Globus pallidus (tissue), 1 donor: ENCODE data around the gene TLX2.
"Not testable (repeated sequence)": the region's sequence is repeated elsewhere in the genome, so short reads cannot be mapped to it uniquely, and the experiment has no call there.

ENCODE experiments used
- DNase-seq: peaks from one replicate; pipeline ENCODE4 v3.0.0-alpha.2; 2015; ENCODE audit warnings: low spot score

TLX2 gene

GRCh38 chr2:74514368-74515270, at the start of gene TLX2:
Gene TLX2, plus strand, starts transcription at chr2:74514450. Its CDS starts 357 bp downstream, at chr2:74514807.
- no peak for DNase-seq

DNA sequence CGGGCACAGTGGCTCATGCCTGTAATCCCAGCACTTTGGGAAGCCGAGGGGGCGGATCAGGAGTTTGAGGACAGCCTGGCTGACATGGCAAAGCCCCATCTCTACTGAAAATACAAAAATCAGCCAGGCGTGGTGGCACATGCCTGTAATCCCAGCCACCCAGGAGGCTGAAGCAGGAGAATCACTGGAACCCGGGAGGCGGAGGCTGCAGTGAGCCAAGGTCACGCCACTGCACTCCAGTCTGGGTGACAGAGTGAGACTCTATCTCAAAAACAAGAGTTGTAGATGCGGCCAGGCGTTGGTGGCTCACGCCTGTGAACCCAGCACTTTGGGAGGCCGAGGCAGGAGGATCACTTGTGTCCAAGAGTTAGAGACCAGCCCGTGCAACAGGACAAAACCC, 43.5 kb upstream of the TLX2 start:
- DNase-seq: not testable (repeated sequence)

DNA sequence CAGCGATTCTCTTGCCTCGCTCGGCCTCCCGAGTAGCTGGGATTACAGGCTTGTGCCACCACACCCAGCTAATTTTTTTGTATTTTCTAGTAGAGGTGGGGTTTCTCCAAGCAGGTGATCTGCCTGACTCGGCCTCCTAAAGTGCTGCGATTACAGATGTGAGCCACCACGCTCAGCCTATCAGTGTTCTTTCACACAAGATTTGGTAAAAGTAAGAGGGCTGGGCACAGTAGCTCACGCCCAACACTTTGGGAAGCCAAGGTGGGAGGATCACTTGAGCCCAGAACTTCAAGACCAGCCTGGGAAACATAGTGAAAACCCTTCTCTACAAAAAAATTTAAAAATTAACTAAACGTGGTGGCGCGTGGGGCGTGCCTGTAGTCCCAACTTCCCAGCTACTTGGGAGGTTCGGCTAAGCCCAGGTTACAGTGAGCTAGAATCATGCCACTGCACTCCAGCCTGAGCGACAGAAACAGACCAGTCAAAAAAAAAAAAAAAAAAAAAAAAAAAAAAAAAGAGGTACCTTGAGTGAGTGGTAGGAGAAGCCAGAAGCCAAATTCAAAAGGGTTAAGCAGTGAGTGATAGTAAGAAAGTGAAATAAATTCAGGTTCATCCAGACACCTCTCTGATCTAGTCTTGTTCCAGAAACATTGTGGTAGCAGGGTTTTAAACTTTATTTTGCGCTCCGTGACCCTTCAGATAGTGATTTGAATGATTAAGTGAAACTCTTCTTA, 42.8 kb upstream of the TLX2 start:
- no peak for DNase-seq

GRCh38 chr2:74472086-74472944, 41.9 kb upstream of the TLX2 start, which contains the start of gene MRPL53:
Gene MRPL53, minus strand, starts transcription at chr2:74472680. Its CDS starts 20 bp downstream, at chr2:74472660.
- peak; percentile 93 for DNase-seq

DNA sequence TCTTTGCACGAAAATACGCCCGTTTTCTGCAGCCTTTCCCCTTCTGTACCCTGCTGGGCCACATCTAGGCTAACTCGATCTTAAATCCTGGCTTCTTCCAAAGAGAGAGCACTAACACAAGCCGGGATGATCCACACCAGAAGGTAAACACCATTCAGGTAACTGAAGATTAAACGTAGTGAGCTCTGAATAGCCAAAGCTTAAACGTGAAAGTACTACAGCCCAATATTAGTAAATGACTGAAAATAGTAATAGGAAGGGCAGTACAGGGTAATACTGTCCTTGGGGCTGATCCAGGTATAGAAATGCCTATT, 41.3 kb upstream of the TLX2 start:
- DNase-seq: no peak

GRCh38 chr2:74474481-74474880, 39.8 kb upstream of the TLX2 start:
- no peak for DNase-seq

DNA sequence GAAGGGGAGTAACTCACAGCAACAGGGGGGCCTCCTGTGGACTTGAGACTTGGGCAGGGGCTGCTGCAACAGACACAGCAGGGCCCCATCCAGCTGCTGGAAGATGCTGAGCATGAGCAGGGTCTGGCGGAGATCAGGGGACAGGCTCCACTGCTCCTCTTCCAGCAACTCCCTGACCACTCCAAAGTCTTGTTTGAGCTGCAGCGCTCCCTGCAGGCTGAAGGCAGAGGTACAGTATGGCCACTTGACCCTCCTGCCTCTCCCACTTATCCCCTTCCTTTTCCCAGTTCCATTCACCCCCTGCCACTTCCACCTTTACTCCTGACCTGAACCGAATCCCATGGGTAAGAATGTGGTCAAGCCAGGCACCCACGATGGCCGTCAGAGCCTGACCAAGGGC, 39.4 kb upstream of the TLX2 start:
- DNase-seq: no peak

- no peak for DNase-seq
These were observed 32.8 kb upstream of the TLX2 start for GRCh38 chr2:74481431-74481830.

GRCh38 chr2:74481961-74482800, 32.1 kb upstream of the TLX2 start:
- DNase-seq: no peak

GRCh38 chr2:74482801-74483674, 31.2 kb upstream of the TLX2 start, which contains the start of the genes CCDC142 and TTC31:
Gene CCDC142, minus strand, starts transcription at chr2:74482998. Its CDS starts 161 bp downstream, at chr2:74482837.
Gene TTC31, plus strand, starts transcription at chr2:74483081. Its CDS starts 15 bp downstream, at chr2:74483096.
- peak; percentile 97 for DNase-seq

- DNase-seq: not testable (repeated sequence)
These were observed 30.5 kb upstream of the TLX2 start for GRCh38 chr2:74483675-74484164.

- DNase-seq: no peak
These were observed 28.1 kb upstream of the TLX2 start for GRCh38 chr2:74486141-74486540.

- DNase-seq: no peak
These were observed 25.4 kb upstream of the TLX2 start for GRCh38 chr2:74488643-74489481.

- no peak for DNase-seq
These were observed 24.3 kb upstream of the TLX2 start for GRCh38 chr2:74489906-74490305.

DNA sequence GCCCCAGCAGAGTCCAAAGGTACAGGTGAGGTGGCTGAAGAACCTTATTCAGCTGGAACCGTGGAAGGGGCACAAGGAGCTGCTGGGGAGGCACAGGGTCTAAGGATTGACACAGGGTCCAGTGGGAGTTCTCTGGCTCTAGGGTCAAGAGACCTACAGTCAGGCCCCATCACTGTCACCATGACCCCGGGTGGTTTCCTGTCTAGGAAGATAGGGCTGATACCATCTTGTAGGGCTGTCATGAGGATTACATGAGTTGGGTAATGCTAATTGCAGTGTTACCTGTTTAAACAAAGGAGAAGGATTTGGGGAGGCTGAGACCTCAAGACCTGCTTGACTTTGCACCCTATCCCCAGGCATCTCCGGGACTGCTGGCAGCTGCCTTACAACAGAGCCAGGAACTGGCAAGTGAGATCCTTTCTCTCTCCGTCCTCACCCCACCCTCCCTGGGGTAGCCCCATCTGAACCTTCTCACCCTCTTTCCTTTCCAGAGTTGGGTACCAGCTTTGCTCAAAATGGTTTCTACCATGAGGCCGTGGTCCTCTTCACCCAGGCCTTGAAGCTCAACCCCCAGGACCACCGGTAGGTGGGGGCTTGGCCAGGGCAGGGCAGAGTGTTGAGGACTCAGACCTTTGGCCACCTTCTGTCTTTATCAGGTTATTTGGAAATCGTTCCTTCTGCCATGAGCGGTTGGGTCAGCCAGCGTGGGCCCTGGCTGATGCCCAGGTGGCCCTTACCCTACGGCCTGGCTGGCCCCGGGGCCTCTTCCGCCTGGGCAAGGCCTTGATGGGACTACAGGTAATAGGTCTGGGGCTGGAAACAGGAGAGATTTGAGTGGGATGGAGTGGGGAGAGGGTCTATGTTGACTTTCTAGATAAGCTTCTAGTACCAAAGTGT, 22.4 kb upstream of the TLX2 start:
- DNase-seq: no peak

DNA sequence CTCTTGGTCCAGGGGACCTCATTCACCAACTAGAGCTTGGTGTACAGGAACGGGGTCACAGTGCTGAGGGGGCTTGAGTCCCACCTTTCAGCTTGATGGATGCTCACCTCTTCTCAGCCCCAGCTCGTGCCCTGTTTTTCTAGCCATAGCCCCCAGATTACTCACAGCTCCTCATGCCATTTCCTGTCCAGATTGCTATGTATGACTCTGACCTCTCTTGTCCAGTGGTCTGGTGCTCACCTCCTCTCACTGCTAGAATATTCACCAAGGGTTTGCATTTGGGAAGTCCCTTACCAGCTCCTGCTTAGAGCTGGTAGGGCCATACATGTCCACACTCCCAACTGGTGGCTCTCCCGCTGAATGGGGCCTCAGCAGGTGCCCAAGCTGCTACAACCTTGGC, 20.7 kb upstream of the TLX2 start:
- DNase-seq: no peak

DNA sequence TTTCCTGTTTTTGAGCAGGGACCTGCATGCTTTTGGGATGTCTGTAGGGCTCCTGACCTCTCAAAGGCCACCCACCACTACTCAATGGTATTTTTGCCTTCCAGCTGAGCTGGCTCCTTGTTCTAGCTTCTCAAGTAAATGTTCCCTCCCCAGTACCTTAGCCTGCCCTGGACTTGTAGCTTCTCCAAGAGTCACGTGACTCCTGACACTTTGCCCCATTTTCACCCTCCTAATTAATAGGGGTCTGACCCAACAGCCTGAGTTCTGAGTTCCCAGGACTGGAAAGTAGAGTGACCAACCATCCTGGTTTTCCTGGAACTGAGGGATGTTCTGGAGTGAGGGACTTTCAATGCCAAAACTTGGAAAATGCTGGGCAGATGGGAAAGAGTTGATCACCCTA, 18.8 kb upstream of the TLX2 start:
- no peak for DNase-seq
